HG02938 (cell line): ENCODE measurements around the gene TMEM143.

ENCODE experiments used
- ATAC-seq: cut with Tn5 transposase; IDR thresholded peaks from one replicate; pipeline ENCODE4 v1.9.1; 2021; ENCODE audit warnings: mild to moderate bottlenecking, moderate library complexity; ENCODE audit not compliant: unreplicated experiment

TMEM143 gene

GRCh38 chr19:48361912-48362311, 1.8 kb downstream of the TMEM143 start:
- ATAC-seq, result no peak

- ATAC-seq, result no peak
These were observed 4.6 kb downstream of the TMEM143 start for GRCh38 chr19:48359123-48359522.

GRCh38 chr19:48355365-48355954, 8.3 kb downstream of the TMEM143 start:
- no peak for ATAC-seq

- ATAC-seq, result no peak
These were observed 9.3 kb downstream of the TMEM143 start for GRCh38 chr19:48354332-48354992.

- ATAC-seq, result no peak
These were observed 10.1 kb downstream of the TMEM143 start for GRCh38 chr19:48353677-48354076.

- ATAC-seq, result no peak
These were observed 12.4 kb downstream of the TMEM143 start for GRCh38 chr19:48351341-48351752.

GRCh38 chr19:48350856-48351255, 12.9 kb downstream of the TMEM143 start:
- ATAC-seq, result no peak

- ATAC-seq, result no peak
These were observed 15.0 kb downstream of the TMEM143 start for GRCh38 chr19:48348737-48349136.

GRCh38 chr19:48348045-48348444, 15.7 kb downstream of the TMEM143 start:
- ATAC-seq, result no peak

- no peak for ATAC-seq
These were observed 17.5 kb downstream of the TMEM143 start for GRCh38 chr19:48346191-48346590.

- no peak for ATAC-seq
These were observed 18.8 kb downstream of the TMEM143 start for GRCh38 chr19:48344892-48345291.

GRCh38 chr19:48342841-48343540, 20.7 kb downstream of the TMEM143 start:
- no peak for ATAC-seq

- no peak for ATAC-seq
These were observed 21.4 kb downstream of the TMEM143 start for GRCh38 chr19:48342414-48342738.

GRCh38 chr19:48341515-48342413, 22.0 kb downstream of the TMEM143 start:
- no peak for ATAC-seq

GRCh38 chr19:48340995-48341394, 22.7 kb downstream of the TMEM143 start:
- no peak for ATAC-seq

- no peak for ATAC-seq
These were observed 24.8 kb downstream of the TMEM143 start for GRCh38 chr19:48338802-48339503.

- ATAC-seq, result no peak
These were observed 25.4 kb downstream of the TMEM143 start for GRCh38 chr19:48338253-48338755.

GRCh38 chr19:48333467-48334384, 30.0 kb downstream of the TMEM143 start:
- ATAC-seq, result no peak

- peak; percentile 59 for ATAC-seq
These were observed 30.9 kb downstream of the TMEM143 start for GRCh38 chr19:48332662-48333466.
